Measurements from ENCODE around the gene PAIP2B. TPM values are rescaled to one million over a fixed set of nuclear protein-coding genes. Genes with fewer than 3 reads are reported as not detected.

Gene PAIP2B
- total and polyA plus RNA-seq, 10 of the 15 experiments (the other 5 are each of a cell fraction or from before 2014, with no cell fraction given): 0.06 to 0.79 (median 0.32) TPM

GRCh38 chr2:71226965-71227560 lies at the start of gene PAIP2B (continued):
- 0 out of 2 replicates have a peak, but pooled peaks have one; percentile 59 for TF ChIP-seq HDGF (IDR thresholded peaks at IDR 0.05)
- TF ChIP-seq POLR2A (IDR thresholded peaks at IDR 0.05; ENCODE audit: low read depth, low read length): peak; percentile 78
- TF ChIP-seq NRF1 (conservative IDR thresholded peaks at IDR 0.05; ENCODE audit: low read depth, low read length): no peak
- TF ChIP-seq IKZF1 (conservative IDR thresholded peaks at IDR 0.05): no peak
- no peak for TF ChIP-seq JUNB (IDR thresholded peaks at IDR 0.05)
- TF ChIP-seq SUPT20H (IDR thresholded peaks at IDR 0.05; ENCODE audit: borderline replicate concordance, control insufficient read depth, low read depth, low read length): no peak
- no peak for TF ChIP-seq ZSCAN29 (IDR thresholded peaks at IDR 0.05)
- no peak for TF ChIP-seq RAD21 (IDR thresholded peaks at IDR 0.05; ENCODE audit: insufficient read depth, low read depth, low read length)
- TF ChIP-seq NR2F1 (conservative IDR thresholded peaks at IDR 0.05): no peak
- TF ChIP-seq ZBTB33 (IDR thresholded peaks at IDR 0.05): no peak
- no peak for TF ChIP-seq ASH2L (IDR thresholded peaks at IDR 0.05; ENCODE audit: borderline replicate concordance, low read depth)
- TF ChIP-seq EGR1 (IDR thresholded peaks at IDR 0.05; ENCODE audit: borderline replicate concordance in 1 of 2, low read depth in 2 of 2, low read length in 2 of 2): no peak
- TF ChIP-seq E4F1 (IDR thresholded peaks at IDR 0.05; ENCODE audit: borderline replicate concordance, partially characterized antibody): no peak
- TF ChIP-seq RELA (IDR thresholded peaks at IDR 0.05; ENCODE audit: borderline replicate concordance, partially characterized antibody): no peak
- TF ChIP-seq SP1 (IDR thresholded peaks at IDR 0.05; ENCODE audit: low read depth, low read length): peak; percentile 99
- no peak for TF ChIP-seq PAX8 (IDR thresholded peaks at IDR 0.05)
- TF ChIP-seq FOS (IDR thresholded peaks at IDR 0.05; ENCODE audit: borderline replicate concordance, extremely low read depth, insufficient read length): peak; percentile 92
- no peak for TF ChIP-seq KDM1A (IDR thresholded peaks at IDR 0.05; ENCODE audit: borderline replicate concordance)
- TF ChIP-seq RCOR1 (conservative IDR thresholded peaks at IDR 0.05; ENCODE audit: low read depth, low read length): 0 out of 2 replicates have a peak, but pooled peaks have one; percentile 50
- no peak for TF ChIP-seq ZBTB4 (CRISPR knock-in tag; IDR thresholded peaks at IDR 0.05)
- TF ChIP-seq YY1 (IDR thresholded peaks at IDR 0.05; ENCODE audit: low read depth, low read length): no peak
- no peak for TF ChIP-seq PML (IDR thresholded peaks at IDR 0.05; ENCODE audit: low read length)
- TF ChIP-seq NFYB (IDR thresholded peaks at IDR 0.05; ENCODE audit: insufficient read depth, low read depth, low read length): peak; percentile 92
- TF ChIP-seq CBX5 (IDR thresholded peaks at IDR 0.05; ENCODE audit: low read depth): no peak
- no peak for TF ChIP-seq SREBF2 (IDR thresholded peaks at IDR 0.05; ENCODE audit: low read length)
